Ascending aorta (tissue), 2 donors: ENCODE data around the gene ZNF689. TPM values are rescaled to one million over a fixed set of nuclear protein-coding genes. Genes with fewer than 3 reads are reported as not detected.

Experiments
- DNase-seq, 2 donors: peaks; one replicate each; pipeline ENCODE4 v3.0.0-alpha.2; 2019; ENCODE audit warnings: low spot score in 2 of 2
- H3K27ac ChIP-seq, 2 donors: fragments of 200-600 bp; sonication (generic); one replicate each; pipeline ENCODE4 v1.5.1; 2016 to 2017; ENCODE audit warnings: mild to moderate bottlenecking in 1 of 2
- H3K27me3 ChIP-seq: fragments of 200-600 bp; sonication (generic); one replicate; pipeline ENCODE4 v1.5.1; 2017
- H3K36me3 ChIP-seq, 2 donors: fragments of 200-600 bp; sonication (generic); one replicate each; pipeline ENCODE4 v1.5.1; 2016
- H3K4me1 ChIP-seq, 2 donors: fragments of 200-600 bp; sonication (generic); one replicate each; pipeline ENCODE4 v1.5.1; 2016 to 2017; ENCODE audit warnings: mild to moderate bottlenecking in 1 of 2
- H3K4me3 ChIP-seq, 2 donors: fragments of 200-600 bp; sonication (generic); one replicate each; pipeline ENCODE4 v1.5.1; 2016 to 2017; ENCODE audit warnings: mild to moderate bottlenecking in 1 of 2
- H3K9me3 ChIP-seq, 2 donors: fragments of 200-600 bp; sonication (generic); one replicate each; pipeline ENCODE4 v1.5.1; 2016
- intact Hi-C: fragments of 100-400 bp; cut with DNase I; formaldehyde crosslinking; loops from one replicate; pipeline ENCODE4 v1.15.1; 2023
- total RNA-seq: library from RNA; depleted of rRNA; stranded (reverse); fragments of >200 nt; gene quantifications from one replicate; pipeline ENCODE4 v1.1.0, GENCODE V29; 2016
- TF ChIP-seq, protein P1 (sequence below), 3 experiments: fragments of 200-600 bp in 2 of 3; fragments of 450-650 bp in 1 of 3; sonication (generic) in 2 of 3; IDR thresholded peaks; one replicate each; pipeline ENCODE4 v1.5.1; 2016 to 2019; ENCODE audit warnings: antibody characterized with exemption in 3 of 3, mild to moderate bottlenecking in 1 of 3, moderate library complexity in 1 of 3

The ZNF689 gene
- total RNA-seq, 1 donor from 2014 or later = 7.0 TPM

GRCh38 chr16:30585400-30586191, 24.6 kb downstream of the ZNF689 start, which contains the start of gene ZNF785:
Gene ZNF785 (minus strand): TSS chr16:30585697. CDS start chr16:30585611, 86 bp downstream.
- Histone ChIP-seq H3K36me3 (peaks cover 10 to 29% of the 10 kb centered on the region in 2 donors), H3K9me3 (no peaks in the 10 kb centered on the region), H3K4me1 (peaks cover 0 to 16% of the 10 kb centered on the region in 2 donors), H3K27me3 (no peaks in the 10 kb centered on the region), H3K4me3 (peak within 1 kb of the TSS; percentile 82 to 90), H3K27ac (peak within 1 kb of the TSS; percentile 92 to 93)
- intact Hi-C loops = loop anchor here (1.0 to 2.0 kb wide), 8 partner anchors 13 to 73 kb away; partner anchors contain the start of genes FBRS, PRR14, ZNF689 and ZNF764
- TF ChIP-seq, protein P1, sequence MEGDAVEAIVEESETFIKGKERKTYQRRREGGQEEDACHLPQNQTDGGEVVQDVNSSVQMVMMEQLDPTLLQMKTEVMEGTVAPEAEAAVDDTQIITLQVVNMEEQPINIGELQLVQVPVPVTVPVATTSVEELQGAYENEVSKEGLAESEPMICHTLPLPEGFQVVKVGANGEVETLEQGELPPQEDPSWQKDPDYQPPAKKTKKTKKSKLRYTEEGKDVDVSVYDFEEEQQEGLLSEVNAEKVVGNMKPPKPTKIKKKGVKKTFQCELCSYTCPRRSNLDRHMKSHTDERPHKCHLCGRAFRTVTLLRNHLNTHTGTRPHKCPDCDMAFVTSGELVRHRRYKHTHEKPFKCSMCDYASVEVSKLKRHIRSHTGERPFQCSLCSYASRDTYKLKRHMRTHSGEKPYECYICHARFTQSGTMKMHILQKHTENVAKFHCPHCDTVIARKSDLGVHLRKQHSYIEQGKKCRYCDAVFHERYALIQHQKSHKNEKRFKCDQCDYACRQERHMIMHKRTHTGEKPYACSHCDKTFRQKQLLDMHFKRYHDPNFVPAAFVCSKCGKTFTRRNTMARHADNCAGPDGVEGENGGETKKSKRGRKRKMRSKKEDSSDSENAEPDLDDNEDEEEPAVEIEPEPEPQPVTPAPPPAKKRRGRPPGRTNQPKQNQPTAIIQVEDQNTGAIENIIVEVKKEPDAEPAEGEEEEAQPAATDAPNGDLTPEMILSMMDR (IDR thresholded peaks at IDR 0.05) = peak in 2 of 3 experiments; percentile 17 to 23
- peak; percentile 97 to 99 for DNase-seq

DNA sequence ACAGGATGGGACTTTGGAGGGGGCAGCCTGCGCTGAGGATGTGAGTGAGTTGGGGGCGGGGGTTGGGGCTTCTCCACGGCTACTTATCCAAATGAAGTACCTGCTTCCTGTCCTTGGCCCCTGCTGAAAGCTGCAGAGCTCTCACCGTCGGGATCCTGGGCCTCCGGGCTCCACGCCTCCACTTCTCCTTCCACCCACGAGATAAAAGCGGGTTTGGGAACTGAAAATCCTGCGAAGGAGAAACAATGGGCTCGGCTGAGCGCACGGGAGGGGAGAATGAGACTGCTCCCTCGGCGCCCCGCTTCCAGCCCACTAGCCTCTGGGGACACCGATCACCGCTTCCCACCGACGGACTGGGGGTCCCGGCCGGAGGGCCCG, 25.2 kb downstream of the ZNF689 start:
- peak overlapping the region; percentile 92 to 93 for H3K27ac ChIP-seq
- H3K4me1 ChIP-seq = peaks cover 0 to 16% of the 10 kb centered on the region in 2 donors
- H3K9me3 ChIP-seq = no peaks in the 10 kb centered on the region
- no peaks in the 10 kb centered on the region for H3K27me3 ChIP-seq
- H3K4me3 ChIP-seq = peak overlapping the region; percentile 82 to 90
- peaks cover 10 to 29% of the 10 kb centered on the region in 2 donors for H3K36me3 ChIP-seq
- DNase-seq = no peak
- TF ChIP-seq, protein P1 (IDR thresholded peaks at IDR 0.05) = no peak
- intact Hi-C loops = loop anchor here (1.0 to 2.0 kb wide), 8 partner anchors 13 to 74 kb away; partner anchors contain the start of genes FBRS, PRR14, ZNF689 and ZNF764

DNA sequence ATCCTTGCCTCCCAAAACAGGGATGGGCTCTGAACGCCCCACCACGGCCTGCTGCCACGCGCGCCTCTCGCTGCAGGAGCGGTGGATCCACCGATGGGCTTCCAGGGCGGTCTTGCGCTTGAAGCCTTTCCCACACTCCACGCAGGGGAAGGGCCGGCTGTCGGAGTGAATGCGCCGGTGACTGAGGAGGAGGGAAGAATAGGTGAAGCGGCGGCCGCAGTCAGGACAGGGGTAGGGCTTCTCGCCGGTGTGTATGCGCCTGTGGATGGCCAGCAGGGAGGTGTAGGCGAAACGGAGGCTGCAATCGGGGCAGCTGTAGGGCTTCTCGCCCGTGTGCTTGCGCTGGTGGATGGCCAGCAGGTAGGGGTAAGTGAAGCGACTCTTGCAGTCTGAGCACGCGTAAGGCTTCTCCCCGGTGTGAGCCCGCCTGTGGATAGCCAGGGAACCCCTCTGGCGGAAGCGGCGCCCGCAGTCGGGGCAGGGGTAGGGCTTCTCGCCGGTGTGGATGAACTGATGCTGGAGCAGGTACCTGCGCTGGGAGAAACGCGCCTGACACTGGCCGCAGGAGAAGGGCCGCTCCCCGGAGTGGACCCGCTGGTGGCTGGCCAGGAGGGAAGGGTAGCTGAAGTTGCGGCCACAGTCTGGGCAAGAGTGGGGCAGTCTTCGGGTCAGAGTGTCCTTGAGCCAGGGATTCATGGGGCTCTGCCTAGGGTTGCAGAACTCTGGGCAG, 27.4 kb downstream of the ZNF689 start:
- Histone ChIP-seq H3K27me3 (no peaks in the 10 kb centered on the region), H3K4me1 (peaks cover 0 to 16% of the 10 kb centered on the region in 2 donors), H3K36me3 (peaks cover 13 to 43% of the 10 kb centered on the region in 2 donors), H3K27ac (no peak overlapping the region), H3K4me3 (no peak overlapping the region), H3K9me3 (no peaks in the 10 kb centered on the region)
- TF ChIP-seq, protein P1 (IDR thresholded peaks at IDR 0.05) = no peak
- intact Hi-C loops = no loop called here
- no peak for DNase-seq

DNA sequence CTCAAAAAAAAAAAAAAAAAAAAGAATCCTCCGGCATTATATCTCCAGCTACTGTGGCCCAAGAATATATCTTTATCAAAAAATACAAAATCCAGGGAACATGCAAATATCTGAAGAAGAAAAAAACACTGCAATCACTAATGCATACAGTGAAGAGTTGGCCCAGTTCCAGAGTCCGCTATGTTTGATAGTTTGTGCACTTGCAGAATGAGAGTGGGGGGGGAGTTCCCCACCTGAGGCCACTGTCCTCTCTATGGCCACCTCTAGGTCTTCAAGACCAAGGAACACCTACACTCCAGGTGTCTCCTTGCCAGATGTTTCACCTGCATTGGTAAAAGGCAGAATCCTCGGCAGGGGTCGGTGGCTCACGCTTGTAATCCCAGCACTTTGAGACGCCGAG, 28.7 kb downstream of the ZNF689 start:
- peaks cover 13 to 43% of the 10 kb centered on the region in 2 donors for H3K36me3 ChIP-seq

DNA sequence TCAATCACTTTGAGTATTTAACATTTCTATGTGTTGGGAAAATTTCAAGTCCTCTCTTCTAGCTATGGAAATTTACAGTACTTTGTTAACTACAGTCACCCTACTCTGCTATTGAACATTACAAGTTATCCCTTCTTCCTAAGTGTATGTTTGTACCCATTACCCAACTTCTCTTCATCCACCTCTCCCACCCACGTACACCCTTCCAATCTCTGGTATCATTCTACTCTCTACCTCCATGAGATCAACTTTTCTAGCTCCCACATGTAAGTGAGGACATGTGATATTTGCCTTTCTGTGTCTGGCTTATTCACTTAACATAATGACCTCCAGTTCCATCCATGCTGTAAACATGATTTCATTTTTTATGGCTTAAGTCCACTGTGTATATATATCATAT, 35.5 kb downstream of the ZNF689 start:
- Histone ChIP-seq H3K9me3 (no peaks in the 10 kb centered on the region), H3K27me3 (no peaks in the 10 kb centered on the region), H3K4me3 (no peak overlapping the region), H3K4me1 (peaks cover 13 to 21% of the 10 kb centered on the region in 2 donors), H3K36me3 (peaks cover 6 to 13% of the 10 kb centered on the region in 2 donors), H3K27ac (no peak overlapping the region)
- TF ChIP-seq, protein P1 (IDR thresholded peaks at IDR 0.05) = no peak
- no peak for DNase-seq
- intact Hi-C loops = no loop called here

More for the DNA sequence above, 28.7 kb downstream of the ZNF689 start:
- no peaks in the 10 kb centered on the region for H3K27me3 ChIP-seq
- TF ChIP-seq, protein P1 (IDR thresholded peaks at IDR 0.05) = no peak
- no peak overlapping the region for H3K27ac ChIP-seq
- H3K9me3 ChIP-seq = no peaks in the 10 kb centered on the region
- peaks cover 0 to 16% of the 10 kb centered on the region in 2 donors for H3K4me1 ChIP-seq
- no peak for DNase-seq
- intact Hi-C loops = no loop called here
- no peak overlapping the region for H3K4me3 ChIP-seq
